GM12878 (cell line): ENCODE measurements around the gene FAM3B. TPM values are rescaled to one million over a fixed set of nuclear protein-coding genes. Genes with fewer than 3 reads are reported as not detected.

Experiments
- CEBPZ ChIP-seq: fragments of 150-350 bp; IDR thresholded peaks from 2 replicates; pipeline ENCODE4 v1.6.1; 2016; ENCODE audit warnings: low read depth, low read length
- E2F8 ChIP-seq: fragments of 450-650 bp; IDR thresholded peaks from 2 replicates; pipeline ENCODE4 v1.6.1; 2018; ENCODE audit warnings: mild to moderate bottlenecking, low read depth, moderate library complexity; ENCODE audit not compliant: partially characterized antibody
- EGR1 ChIP-seq, 2 experiments: IDR thresholded peaks; 1 replicate in 1 of 2; 2 replicates in 1 of 2; pipeline ENCODE4 v1.6.1; 2011 to 2012; ENCODE audit warnings: low read depth in 2 of 2, low read length in 2 of 2, borderline replicate concordance in 1 of 2, mild to moderate bottlenecking in 1 of 2, moderate library complexity in 1 of 2
- FOXK2 ChIP-seq: fragments of 450-650 bp; IDR thresholded peaks from 2 replicates; pipeline ENCODE4 v1.6.1; 2017; ENCODE audit warnings: mild to moderate bottlenecking, moderate library complexity
- FOXM1 ChIP-seq: IDR thresholded peaks from 2 replicates; pipeline ENCODE4 v1.6.1; 2012; ENCODE audit warnings: low read depth, mild to moderate bottlenecking, inconsistent platforms, low read length, moderate library complexity
- GATAD2B ChIP-seq: fragments of 450-650 bp; conservative IDR thresholded peaks from 2 replicates; pipeline ENCODE4 v1.6.1; 2017; ENCODE audit warnings: low read depth, mild to moderate bottlenecking, moderate library complexity
- HSF1 ChIP-seq: fragments of 150-350 bp; IDR thresholded peaks from 2 replicates; pipeline ENCODE4 v1.6.1; 2014; ENCODE audit warnings: mild to moderate bottlenecking, low read depth, low read length
- NFYA ChIP-seq: IDR thresholded peaks from 2 replicates; pipeline ENCODE4 v1.6.1; 2011; ENCODE audit warnings: low read depth, mild to moderate bottlenecking, low read length, improper control_type of control experiment, borderline replicate concordance
- REST ChIP-seq: IDR thresholded peaks from 2 replicates; pipeline ENCODE4 v1.6.1; 2012; ENCODE audit warnings: mild to moderate bottlenecking, low read depth, low read length
- RUNX3 ChIP-seq: IDR thresholded peaks from 2 replicates; pipeline ENCODE4 v1.6.1; 2012; ENCODE audit warnings: low read length, inconsistent platforms
- SIN3A ChIP-seq: IDR thresholded peaks from 2 replicates; pipeline ENCODE4 v1.6.1; 2012; ENCODE audit warnings: low read depth, low read length, improper control_type of control experiment
- SMAD1 ChIP-seq: fragments of 450-650 bp; IDR thresholded peaks from 2 replicates; pipeline ENCODE4 v1.6.1; 2018; ENCODE audit warnings: mild to moderate bottlenecking, low read depth; ENCODE audit not compliant: partially characterized antibody
- SMAD5 ChIP-seq: IDR thresholded peaks from 2 replicates; pipeline ENCODE4 v1.6.1; 2016; ENCODE audit warnings: antibody characterized with exemption, low read depth
- TAF1 ChIP-seq: IDR thresholded peaks from 2 replicates; pipeline ENCODE4 v1.6.1; 2011; ENCODE audit warnings: mild to moderate bottlenecking, low read depth, low read length, borderline replicate concordance
- USF2 ChIP-seq: IDR thresholded peaks from 2 replicates; pipeline ENCODE4 v1.6.1; 2011; ENCODE audit warnings: low read depth, low read length, improper control_type of control experiment, borderline replicate concordance
- YY1 ChIP-seq: IDR thresholded peaks from 2 replicates; pipeline ENCODE4 v1.6.1; 2011; ENCODE audit warnings: low read depth, mild to moderate bottlenecking, low read length
- ZNF622 ChIP-seq: fragments of 450-650 bp; IDR thresholded peaks from 2 replicates; pipeline ENCODE4 v1.6.1; 2017; ENCODE audit warnings: mild to moderate bottlenecking, inconsistent platforms
- polyA plus RNA-seq, 11 experiments: library from polyadenylated mRNA; depleted of rRNA in 4 of 11; unstranded in 6 of 11; stranded (reverse) in 5 of 11; fragments of >200 nt; fragmentation: Nextera tagmentation in 4 of 11; fragmentation: Illumina TruSeq in 1 of 11; extraction: Ambion mirVana in 4 of 11; extraction: Trizol in 1 of 11; gene quantifications; 1 replicate in 1 of 11; 2 replicates in 10 of 11; pipeline versions ENCODE4 v1.2.1 to v1.2.3, GENCODE V29; 2011 to 2016; ENCODE audit warnings: inconsistent platforms in 2 of 11, missing spikeins in 2 of 11, low read depth in 1 of 11
- total RNA-seq, 4 experiments: library from RNA; depleted of rRNA in 3 of 4; stranded (reverse); fragments of >200 nt in 3 of 4; fragmentation: Illumina TruSeq in 1 of 4; extraction: Trizol in 1 of 4; gene quantifications; 2 replicates each; pipeline versions ENCODE4 v1.2.1 to v1.2.3, GENCODE V29; 2013 to 2021

FAM3B gene
- total and polyA plus RNA-seq, 10 of the 15 experiments (the other 5 are each of a cell fraction or from before 2014, with no cell fraction given) = 0.12 TPM; not detected in 9

GRCh38 chr21:41361786-41362604, 45.4 kb downstream of the FAM3B start, which contains the start of gene MX2 (continued):
- no peak for TF ChIP-seq CEBPZ
- no peak for TF ChIP-seq USF2
- TF ChIP-seq ZNF622 = no peak
- peak; percentile 48; the same call in 1 of the 2 replicates for TF ChIP-seq TAF1
- no peak for TF ChIP-seq FOXK2
- no peak for TF ChIP-seq FOXM1
- TF ChIP-seq NFYA = no peak
- no peak for TF ChIP-seq SIN3A
- TF ChIP-seq SMAD1 = no peak
- TF ChIP-seq YY1 = peak; percentile 9; the same call in 1 of the 2 replicates
- TF ChIP-seq SMAD5 = peak; percentile 58; the same call in 1 of the 2 replicates
- TF ChIP-seq GATAD2B = peak; percentile 79; the same call in 1 of the 2 replicates
- TF ChIP-seq E2F8 = peak; percentile 48
- no peak for TF ChIP-seq RUNX3
- TF ChIP-seq EGR1 (IDR thresholded peaks at IDR 0.05; ENCODE audit: borderline replicate concordance in 1 of 2, low read depth in 2 of 2, low read length in 2 of 2) = peak in 1 of 2 experiments; percentile 51; a peak in 1 of 3 replicates
- TF ChIP-seq REST = no peak
- TF ChIP-seq HSF1 = no peak
